Suprapubic skin (tissue), 3 donors: ENCODE data around the gene FRAS1.

Source experiments
- POLR2A ChIP-seq, 2 donors: fragments of 450-650 bp; IDR thresholded peaks; one replicate each; pipeline ENCODE4 v1.6.1; 2017; ENCODE audit warnings: antibody characterized with exemption in 2 of 2, mild to moderate bottlenecking in 2 of 2, moderate library complexity in 2 of 2
- TF ChIP-seq, protein P1 (sequence below), 2 donors: fragments of 200-600 bp in 1 of 2; fragments of 450-650 bp in 1 of 2; sonication (generic) in 1 of 2; IDR thresholded peaks; one replicate each; pipeline ENCODE4 v1.5.1; 2016 to 2019; ENCODE audit warnings: antibody characterized with exemption in 2 of 2, mild to moderate bottlenecking in 1 of 2, moderate library complexity in 1 of 2

DNA sequence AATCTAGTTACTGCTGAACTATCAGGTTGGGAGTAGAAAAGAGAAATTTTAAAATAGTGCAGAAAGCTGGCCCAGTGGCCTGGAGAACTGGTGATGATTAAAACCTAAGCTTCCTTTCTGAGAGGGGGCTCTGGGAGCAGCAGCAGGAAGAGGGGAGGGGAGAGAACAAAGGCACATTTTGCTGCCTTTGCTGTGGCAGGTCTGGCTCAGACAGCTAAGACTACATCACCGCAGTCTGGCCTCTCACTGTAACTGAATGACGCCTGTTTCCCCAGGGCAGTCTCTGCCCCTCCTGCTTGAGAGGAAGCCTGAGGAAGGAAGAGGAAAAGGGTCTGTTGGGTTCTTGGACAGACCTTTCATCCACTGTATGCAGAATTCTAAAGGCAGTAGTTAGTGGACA, 148.5 kb downstream of the FRAS1 start:
- TF ChIP-seq, protein P1, sequence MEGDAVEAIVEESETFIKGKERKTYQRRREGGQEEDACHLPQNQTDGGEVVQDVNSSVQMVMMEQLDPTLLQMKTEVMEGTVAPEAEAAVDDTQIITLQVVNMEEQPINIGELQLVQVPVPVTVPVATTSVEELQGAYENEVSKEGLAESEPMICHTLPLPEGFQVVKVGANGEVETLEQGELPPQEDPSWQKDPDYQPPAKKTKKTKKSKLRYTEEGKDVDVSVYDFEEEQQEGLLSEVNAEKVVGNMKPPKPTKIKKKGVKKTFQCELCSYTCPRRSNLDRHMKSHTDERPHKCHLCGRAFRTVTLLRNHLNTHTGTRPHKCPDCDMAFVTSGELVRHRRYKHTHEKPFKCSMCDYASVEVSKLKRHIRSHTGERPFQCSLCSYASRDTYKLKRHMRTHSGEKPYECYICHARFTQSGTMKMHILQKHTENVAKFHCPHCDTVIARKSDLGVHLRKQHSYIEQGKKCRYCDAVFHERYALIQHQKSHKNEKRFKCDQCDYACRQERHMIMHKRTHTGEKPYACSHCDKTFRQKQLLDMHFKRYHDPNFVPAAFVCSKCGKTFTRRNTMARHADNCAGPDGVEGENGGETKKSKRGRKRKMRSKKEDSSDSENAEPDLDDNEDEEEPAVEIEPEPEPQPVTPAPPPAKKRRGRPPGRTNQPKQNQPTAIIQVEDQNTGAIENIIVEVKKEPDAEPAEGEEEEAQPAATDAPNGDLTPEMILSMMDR (IDR thresholded peaks at IDR 0.05) = no peak
- TF ChIP-seq POLR2A (IDR thresholded peaks at IDR 0.05) = no peak
